Stimulated activated CD8-positive, alpha-beta memory T cell treated with anti-CD3 and anti-CD28 coated beads, Interleukin-7, amount 100 ng/mL, for 1 hour (primary cell): ENCODE results near the gene WLS.
"Not testable (repeated sequence)": the region's sequence is repeated elsewhere in the genome, so short reads cannot be mapped to it uniquely, and the experiment has no call there.

Experiments used
- DNase-seq, 2 donors: peaks; one replicate each; pipeline ENCODE4 v3.0.0-alpha.2; 2020; ENCODE audit warnings: low read depth in 2 of 2

The WLS gene

GRCh38 chr1:68232289-68233148 lies at the start of gene WLS:
WLS (minus strand) TSS chr1:68232523; CDS start chr1:68232299, 224 bp downstream.
- no peak for DNase-seq

- no peak for DNase-seq
Measured at GRCh38 chr1:68280286-68280685, 48.0 kb upstream of the WLS start.

- DNase-seq: no peak
Measured at GRCh38 chr1:68279846-68280245, 47.5 kb upstream of the WLS start.

- DNase-seq: no peak
Measured at GRCh38 chr1:68278221-68278620, 45.9 kb upstream of the WLS start.

- no peak for DNase-seq
Measured at GRCh38 chr1:68276448-68276847, 44.1 kb upstream of the WLS start.

GRCh38 chr1:68273530-68273929 lies 41.2 kb upstream of the WLS start:
- no peak for DNase-seq

- no peak for DNase-seq
Measured at GRCh38 chr1:68271596-68271995, 39.3 kb upstream of the WLS start.

GRCh38 chr1:68270951-68271350 lies 38.6 kb upstream of the WLS start:
- no peak for DNase-seq

GRCh38 chr1:68269637-68270430 lies 37.5 kb upstream of the WLS start:
- no peak for DNase-seq

GRCh38 chr1:68268896-68269483 lies 36.7 kb upstream of the WLS start:
- no peak for DNase-seq

- DNase-seq: not testable (repeated sequence)
Measured at GRCh38 chr1:68256824-68257223, 24.5 kb upstream of the WLS start.

- no peak for DNase-seq
Measured at GRCh38 chr1:68255301-68255700, 23.0 kb upstream of the WLS start.

- no peak for DNase-seq
Measured at GRCh38 chr1:68254667-68255226, 22.4 kb upstream of the WLS start.

- DNase-seq: no peak
Measured at GRCh38 chr1:68237040-68237439, 4.7 kb upstream of the WLS start.

GRCh38 chr1:68234094-68234493 lies 1.8 kb upstream of the WLS start:
- DNase-seq: no peak

GRCh38 chr1:68233202-68233601 lies 879 bp upstream of the WLS start:
- no peak for DNase-seq

GRCh38 chr1:68231627-68232288 lies 565 bp downstream of the WLS start:
- DNase-seq: no peak

- DNase-seq: no peak
Measured at GRCh38 chr1:68230901-68231626, 1.3 kb downstream of the WLS start.

- DNase-seq: no peak
Measured at GRCh38 chr1:68230484-68230802, 1.9 kb downstream of the WLS start.

GRCh38 chr1:68229650-68230483 lies 2.5 kb downstream of the WLS start:
- DNase-seq: no peak
